DMS 273 treated with DMSO at 0.1 percent for 48 hours (cell line): ENCODE measurements around the gene PIEZO1.
"Not testable (repeated sequence)": the region's sequence is repeated elsewhere in the genome, so short reads cannot be mapped to it uniquely, and the experiment has no call there.

Experiments used
- DNase-seq: peaks from one replicate; lab custom pipeline; 2025; lab: John Stamatoyannopoulos, UW

The PIEZO1 gene

DNA sequence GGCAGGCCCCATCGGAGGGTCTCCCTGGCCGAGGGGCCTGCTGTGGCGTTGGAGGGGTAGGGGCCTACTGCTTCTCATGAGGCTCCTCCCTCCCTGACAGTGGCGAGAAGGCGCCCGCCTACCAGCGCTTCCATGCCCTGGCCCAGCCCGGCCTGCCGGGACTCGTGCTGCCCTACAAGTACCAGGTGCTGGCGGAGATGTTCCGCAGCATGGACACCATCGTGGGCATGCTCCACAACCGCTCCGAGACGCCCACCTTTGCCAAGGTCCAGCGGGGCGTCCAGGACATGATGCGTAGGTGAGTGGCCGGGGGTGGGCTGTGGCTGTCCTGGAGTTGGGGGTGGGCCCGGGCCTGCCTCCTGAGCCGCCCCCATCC, 20.3 kb upstream of the PIEZO1 start:
- DNase-seq: no peak

DNA sequence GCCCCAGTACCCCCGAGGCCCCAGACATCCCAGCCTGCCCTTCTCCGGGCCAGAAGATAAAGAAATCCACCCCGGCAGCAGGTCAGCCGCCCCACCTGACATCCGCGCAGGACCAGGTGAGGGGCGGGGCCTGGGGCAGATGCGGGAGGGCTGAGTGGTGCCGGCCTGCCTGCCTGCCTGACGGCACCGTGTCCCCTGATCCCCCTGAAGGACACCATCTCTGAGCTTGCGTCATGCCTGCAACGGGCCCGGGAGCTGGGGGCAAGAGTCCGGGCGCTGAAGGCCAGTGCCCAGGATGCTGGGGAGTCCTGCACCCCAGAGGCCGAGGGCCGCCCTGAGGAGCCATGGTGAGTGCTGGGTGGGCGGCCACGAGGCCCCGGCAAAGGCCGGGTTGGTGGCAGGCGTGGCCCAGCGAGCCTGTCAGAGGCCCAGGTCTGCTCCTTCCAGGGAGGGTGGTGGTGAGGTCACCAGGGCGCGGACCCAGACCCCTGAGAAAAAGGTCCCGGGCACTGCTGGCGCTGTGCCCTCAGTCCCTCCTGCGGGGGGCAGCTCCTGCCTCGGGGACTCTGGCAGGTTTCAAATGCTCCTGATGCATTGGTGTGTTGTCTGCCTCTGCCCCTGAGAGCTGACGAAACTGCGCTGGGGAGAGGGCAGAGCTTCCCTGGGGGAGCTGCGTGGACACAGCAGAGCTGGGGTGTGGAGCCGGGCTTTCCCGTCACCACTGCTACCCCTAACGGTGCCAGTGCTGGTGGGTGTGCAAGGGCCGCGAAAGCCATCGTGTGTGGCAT, 19.7 kb upstream of the PIEZO1 start:
- no peak for DNase-seq

DNA sequence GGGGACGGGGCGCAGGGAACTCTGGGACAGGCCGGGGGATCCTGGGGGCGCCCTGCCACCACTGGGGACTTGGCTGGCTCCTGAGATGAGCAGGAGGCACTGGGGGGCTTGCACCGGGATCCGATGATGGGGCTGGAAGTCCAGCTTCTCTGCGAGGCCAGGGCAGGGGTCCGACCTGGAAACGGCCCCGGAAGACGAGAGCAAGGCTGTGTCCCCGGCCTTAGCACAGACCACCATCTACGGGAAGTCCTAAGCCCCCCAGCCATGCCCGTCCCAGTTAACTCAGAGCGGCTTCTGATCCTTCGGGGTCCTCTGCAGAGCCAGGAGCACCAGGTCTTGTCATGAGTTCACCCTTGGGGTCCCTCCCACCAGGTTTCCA, 19.1 kb upstream of the PIEZO1 start:
- no peak for DNase-seq

DNA sequence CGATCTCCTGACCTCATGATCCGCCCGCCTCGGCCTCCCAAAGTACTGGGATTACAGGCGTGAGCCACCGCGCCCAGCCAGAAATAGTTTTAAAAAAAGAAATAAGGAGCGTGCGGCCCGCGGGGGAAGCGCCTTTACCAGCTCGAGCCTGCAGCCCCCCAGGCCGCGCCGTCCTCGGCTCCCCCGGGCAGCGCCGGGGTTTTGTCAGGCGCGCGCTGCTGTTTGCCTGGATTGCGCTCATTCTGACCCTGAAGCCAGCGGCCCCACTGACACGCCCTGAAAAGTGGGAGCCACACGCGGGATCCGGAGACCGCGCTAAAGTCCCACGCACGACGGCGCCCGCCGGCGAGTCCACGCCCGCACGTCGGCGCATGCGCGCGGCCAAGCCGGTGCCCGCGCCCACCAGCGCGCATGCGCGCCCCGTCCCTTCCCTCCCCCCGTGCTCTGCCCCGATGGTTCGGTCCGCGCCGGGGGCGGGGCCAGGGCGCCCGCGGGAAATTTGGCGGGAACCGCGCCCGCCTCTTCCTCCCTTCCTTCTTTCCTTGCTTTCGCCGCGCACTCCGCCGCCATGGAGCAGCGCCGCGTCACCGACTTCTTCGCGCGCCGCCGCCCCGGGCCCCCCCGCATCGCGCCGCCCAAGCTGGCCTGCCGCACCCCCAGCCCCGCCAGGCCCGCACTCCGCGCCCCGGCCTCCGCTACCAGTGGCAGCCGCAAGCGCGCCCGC, 18.4 kb upstream of the PIEZO1 start, which contains the start of gene CDT1:
TSS of gene CDT1 (plus strand) at position 526 of the 724 bp plus-strand sequence. CDS start at position 569, 43 bp downstream.
- no peak for DNase-seq

DNA sequence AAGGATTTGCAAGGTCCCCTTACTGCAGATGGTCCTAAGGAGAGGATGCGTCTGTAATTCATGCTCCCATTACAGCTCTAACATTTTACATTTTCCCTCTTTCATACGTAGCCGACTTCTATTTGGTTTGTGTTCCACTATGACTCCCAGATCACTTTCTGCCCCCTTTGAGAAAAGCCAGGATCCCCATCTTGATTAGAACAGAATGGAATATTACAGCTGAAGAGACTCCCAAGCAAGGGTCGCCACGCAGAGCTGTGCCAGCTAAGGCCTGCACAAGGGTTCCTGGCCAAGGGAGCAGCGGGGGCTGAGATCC, 15.2 kb upstream of the PIEZO1 start:
- DNase-seq: no peak

DNA sequence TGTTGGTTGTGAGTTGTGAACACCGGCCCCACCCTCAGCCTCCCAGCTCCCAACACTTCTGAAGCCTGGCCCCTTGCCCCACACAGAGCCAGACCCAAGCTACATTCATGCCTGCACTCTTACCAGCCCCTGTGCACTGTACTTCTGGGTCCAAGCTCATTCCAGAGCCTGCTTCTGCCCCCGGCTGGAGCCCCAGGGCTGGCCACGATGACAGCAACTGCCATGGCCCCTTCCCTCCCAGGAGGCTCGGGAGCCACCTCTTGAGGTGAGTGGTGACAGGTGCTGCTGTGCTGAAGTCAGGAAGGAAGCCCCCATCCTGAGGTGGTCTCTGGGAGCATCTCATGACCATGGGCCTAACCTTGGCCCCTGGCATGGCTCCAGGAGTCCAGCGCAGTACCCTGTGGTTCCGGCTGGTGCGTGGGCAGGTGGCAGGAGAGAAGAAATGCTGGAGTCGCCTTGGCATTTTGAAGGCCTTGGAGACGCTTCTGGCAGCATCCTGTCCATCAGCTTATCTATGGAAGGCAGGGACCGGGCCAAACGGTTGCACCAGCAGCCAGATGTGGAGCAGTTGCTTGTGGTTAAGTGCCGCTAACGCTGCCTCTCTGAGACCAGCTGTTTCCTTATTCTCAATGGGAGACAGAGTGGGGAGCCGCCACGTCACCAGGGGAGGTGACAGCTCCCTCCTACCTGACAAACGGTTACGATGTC, 14.7 kb upstream of the PIEZO1 start:
- DNase-seq: no peak

GRCh38 chr16:88798772-88799455, 13.9 kb upstream of the PIEZO1 start:
- peak; percentile 90 for DNase-seq

DNA sequence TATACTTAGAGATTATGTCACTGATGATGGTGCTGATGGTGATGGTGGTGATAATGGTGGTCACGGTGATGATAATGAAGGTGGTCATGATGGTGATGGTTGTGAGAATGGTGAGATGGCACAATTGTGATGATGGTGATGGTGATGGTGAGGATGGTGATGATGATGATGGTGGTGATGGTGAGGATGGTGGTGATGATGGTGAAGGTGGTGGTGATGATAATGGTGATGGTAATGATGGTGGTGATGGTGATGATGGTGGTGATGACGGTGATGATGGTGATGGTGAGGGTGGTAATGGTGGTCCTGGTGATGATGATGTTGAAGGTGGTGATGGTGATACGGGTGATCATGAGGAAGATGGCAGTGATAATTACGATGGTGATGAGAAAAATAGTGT, 13.1 kb upstream of the PIEZO1 start:
- no peak for DNase-seq

- no peak for DNase-seq
Observed at GRCh38 chr16:88796278-88796677, 11.3 kb upstream of the PIEZO1 start.

- DNase-seq: no peak
Observed at GRCh38 chr16:88793251-88793954, 8.4 kb upstream of the PIEZO1 start.

- DNase-seq: no peak
Observed at GRCh38 chr16:88792668-88793250, 7.7 kb upstream of the PIEZO1 start.

DNA sequence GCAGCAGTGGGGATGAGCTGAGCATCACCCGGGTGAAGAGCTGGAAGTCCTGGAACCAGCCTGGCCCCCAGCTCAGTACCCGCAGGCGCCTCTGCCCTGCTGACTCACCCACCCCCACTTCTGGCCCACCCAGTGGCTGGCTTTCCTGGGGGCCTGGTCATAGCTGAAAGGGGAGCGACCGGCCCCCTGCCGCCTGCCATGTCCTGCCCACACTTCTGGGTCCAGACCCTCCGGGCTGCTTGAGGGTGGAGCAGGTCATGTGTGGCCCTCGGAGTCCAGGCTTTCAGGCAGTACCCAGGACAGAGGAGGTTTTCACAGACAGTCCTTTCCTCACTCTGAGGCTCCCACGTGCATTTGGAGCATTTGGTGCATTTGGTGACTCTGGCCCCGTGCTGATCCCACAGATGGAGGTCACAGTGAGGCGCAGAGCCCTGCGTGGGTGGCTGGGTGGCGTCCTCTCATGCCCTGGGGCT, 7.1 kb upstream of the PIEZO1 start:
- no peak for DNase-seq

DNA sequence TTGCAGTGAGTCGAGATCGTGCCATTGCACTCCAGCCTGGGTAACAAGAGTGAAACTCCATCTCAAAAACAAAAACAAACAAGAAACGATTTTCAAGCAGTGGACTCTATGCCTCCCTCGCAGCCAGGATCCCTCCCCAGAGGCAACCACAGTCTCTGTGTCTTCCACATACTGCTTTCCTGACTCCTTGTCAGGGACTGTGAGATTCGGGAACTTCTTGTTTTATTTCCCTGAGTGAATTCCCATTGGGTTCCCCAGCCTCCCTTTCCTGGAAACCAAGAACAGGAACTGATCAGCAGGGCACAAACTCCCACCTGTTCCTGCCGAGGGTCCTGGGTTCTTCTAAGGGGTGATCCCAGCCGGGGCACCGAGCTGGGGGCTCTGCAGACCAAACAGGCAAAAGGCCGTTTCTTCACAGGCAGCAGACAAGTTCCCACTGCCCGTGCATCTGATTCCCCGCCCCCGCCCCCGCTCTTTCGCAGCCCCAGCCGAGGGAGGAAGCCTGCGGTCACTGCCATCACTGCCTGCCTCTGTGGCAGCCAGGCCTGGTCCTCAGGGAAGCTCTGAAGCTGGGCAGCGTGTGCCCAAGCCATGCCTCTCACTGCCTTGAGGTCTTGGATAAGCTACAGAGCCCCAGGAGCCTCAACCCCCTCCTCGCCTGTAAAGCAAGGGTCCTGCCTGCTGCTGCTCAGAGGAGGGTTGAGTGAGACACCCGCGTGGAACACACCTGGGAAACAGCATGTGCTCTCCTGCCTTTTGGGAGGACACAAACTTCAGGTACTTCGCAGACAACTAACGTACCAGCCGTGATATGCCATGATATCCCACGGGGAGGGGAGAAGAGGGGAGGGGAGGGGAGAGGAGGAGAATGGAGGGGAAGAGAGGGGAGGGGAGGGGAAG, 5.5 kb upstream of the PIEZO1 start:
- DNase-seq: no peak

DNA sequence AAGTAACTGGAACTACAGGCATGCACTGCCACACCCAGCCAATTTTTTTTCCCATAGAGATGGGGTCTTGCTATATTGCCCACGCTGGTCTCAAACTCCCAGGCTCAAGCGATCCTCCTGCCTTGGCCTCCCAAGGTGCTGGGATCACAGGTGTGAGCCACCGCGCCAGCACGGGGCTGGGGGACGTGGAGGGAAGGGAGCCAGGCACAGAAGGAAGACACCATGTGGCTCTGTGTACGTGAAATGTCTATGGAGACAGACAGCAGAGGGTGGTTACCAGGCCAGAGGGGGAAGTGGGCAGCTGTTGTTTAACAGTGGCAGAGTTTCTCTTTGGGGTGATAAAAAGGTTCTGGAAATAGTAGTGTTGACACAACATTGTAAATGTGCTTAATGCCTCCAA, 4.6 kb upstream of the PIEZO1 start:
- DNase-seq: no peak

DNA sequence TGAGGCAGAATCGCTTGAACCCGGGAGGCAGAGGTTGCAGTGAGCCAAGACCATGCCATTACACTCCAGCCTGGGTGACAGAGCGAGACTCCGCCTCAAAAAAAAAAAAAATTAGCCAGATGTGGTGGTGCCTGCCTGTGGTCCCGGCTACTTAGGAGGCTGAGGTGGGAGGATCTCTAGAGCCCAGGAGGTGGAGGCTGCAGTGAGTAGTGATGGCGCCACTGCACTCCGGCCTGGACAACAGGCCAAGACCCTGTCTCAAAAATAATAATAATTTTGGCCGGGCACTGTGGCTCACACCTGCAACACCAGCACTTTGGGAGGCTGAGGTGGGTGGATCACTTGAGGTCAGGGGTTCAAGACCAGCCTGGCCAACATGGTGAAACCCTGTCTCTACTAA, 3.7 kb upstream of the PIEZO1 start:
- DNase-seq: not testable (repeated sequence)

GRCh38 chr16:88787579-88788314, 2.7 kb upstream of the PIEZO1 start:
- no peak for DNase-seq

GRCh38 chr16:88784856-88785105, 239 bp downstream of the PIEZO1 start:
- DNase-seq: no peak

- DNase-seq: no peak
Observed at GRCh38 chr16:88784074-88784855, 755 bp downstream of the PIEZO1 start.
